Mucosa of stomach (tissue), 1 donor: ENCODE measurements around the gene CCND1.

Experiments
- H3K27me3 ChIP-seq: one replicate; pipeline ENCODE4 v1.7.0; 2013; ENCODE audit warnings: mild to moderate bottlenecking, low read length; ENCODE audit not compliant: control insufficient read depth, insufficient read depth
- H3K36me3 ChIP-seq: one replicate; pipeline ENCODE4 v1.7.0; 2013; ENCODE audit warnings: low read length; ENCODE audit not compliant: control insufficient read depth, insufficient read depth
- H3K4me1 ChIP-seq: one replicate; pipeline ENCODE4 v1.7.0; 2013; ENCODE audit warnings: mild to moderate bottlenecking, low read length; ENCODE audit not compliant: control insufficient read depth, insufficient read depth
- H3K4me3 ChIP-seq: one replicate; pipeline ENCODE4 v1.7.0; 2013; ENCODE audit warnings: low read length
- H3K9ac ChIP-seq: one replicate; pipeline ENCODE4 v1.7.0; 2013; ENCODE audit warnings: mild to moderate bottlenecking, low read length, moderate library complexity
- H3K9me3 ChIP-seq: one replicate; pipeline ENCODE4 v1.7.0; 2013; ENCODE audit warnings: mild to moderate bottlenecking, low read length, moderate library complexity; ENCODE audit not compliant: control insufficient read depth
- donor health status: Pancreatic carcinoma.

Gene CCND1

DNA sequence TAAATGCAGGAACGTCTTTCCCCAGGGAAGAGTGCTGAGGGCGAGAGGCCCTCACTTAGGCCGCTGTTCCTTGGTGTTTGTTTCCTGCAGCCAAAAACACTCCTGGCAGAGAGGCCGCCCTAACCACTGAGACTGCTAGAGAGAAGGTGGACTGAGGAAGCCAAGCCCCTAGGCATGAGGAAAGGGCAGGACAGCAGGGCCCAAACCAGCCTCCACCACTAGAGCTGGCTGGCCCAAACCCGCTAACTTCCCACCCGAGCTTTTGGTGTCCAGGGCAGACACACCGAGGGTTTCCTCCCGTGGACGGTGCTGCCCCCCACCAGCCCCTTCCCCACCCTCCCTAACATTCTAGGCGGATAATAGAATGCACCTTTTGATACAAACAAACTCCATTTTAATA, 56.9 kb downstream of the CCND1 start:
- Histone ChIP-seq H3K27me3 (peaks cover 29% of the 10 kb centered on the region), H3K9ac (no peak overlapping the region), H3K36me3 (no peaks in the 10 kb centered on the region), H3K4me3 (no peak overlapping the region), H3K4me1 (peaks cover 6% of the 10 kb centered on the region), H3K9me3 (no peaks in the 10 kb centered on the region)

DNA sequence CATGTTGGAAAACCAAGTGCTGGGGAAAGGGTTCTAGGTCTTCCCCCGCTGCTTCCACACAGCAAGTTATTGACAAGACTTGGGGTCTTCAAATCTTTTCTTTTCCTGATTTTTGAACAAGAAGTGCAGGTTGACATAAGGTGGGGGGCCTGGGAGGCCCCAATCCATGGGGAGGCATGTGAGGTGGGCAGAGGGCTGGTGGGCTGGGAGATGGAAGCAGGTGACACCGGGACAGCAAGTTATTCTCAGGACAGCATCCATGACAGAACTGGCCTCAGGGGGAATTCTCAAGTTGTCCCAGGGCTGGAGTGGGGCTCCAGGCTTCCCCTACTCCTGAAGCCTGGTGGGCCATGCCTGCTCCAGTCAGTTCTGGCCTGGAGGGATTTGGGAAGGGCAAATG, 57.4 kb downstream of the CCND1 start:
- Histone ChIP-seq H3K4me1 (peaks cover 6% of the 10 kb centered on the region), H3K4me3 (no peak overlapping the region), H3K36me3 (no peaks in the 10 kb centered on the region), H3K9me3 (no peaks in the 10 kb centered on the region), H3K27me3 (peaks cover 34% of the 10 kb centered on the region), H3K9ac (no peak overlapping the region)

DNA sequence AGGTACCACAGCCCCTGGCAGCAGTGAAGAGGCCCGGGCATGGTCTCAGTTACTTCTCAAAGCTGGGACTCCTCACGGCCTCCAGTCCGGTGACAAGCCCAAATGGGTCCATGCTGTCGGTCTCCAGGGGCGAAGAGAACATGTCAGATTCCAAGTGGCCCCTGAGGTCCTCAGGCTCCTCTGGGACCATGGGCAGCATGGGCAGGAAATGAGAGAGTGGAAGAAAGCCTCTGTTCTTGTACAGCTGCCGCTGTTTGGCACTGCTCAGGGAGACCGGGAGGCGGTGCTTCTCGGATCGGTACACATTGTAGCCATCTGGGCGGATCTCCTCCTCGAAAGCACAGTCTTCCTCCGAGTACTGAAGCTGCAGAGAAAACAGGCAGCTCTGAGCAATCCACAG, 58.3 kb downstream of the CCND1 start:
- no peaks in the 10 kb centered on the region for H3K9me3 ChIP-seq
- peaks cover 8% of the 10 kb centered on the region for H3K4me1 ChIP-seq
- peaks cover 42% of the 10 kb centered on the region for H3K27me3 ChIP-seq
- no peak overlapping the region for H3K9ac ChIP-seq
- H3K4me3 ChIP-seq, result no peak overlapping the region
- no peaks in the 10 kb centered on the region for H3K36me3 ChIP-seq

DNA sequence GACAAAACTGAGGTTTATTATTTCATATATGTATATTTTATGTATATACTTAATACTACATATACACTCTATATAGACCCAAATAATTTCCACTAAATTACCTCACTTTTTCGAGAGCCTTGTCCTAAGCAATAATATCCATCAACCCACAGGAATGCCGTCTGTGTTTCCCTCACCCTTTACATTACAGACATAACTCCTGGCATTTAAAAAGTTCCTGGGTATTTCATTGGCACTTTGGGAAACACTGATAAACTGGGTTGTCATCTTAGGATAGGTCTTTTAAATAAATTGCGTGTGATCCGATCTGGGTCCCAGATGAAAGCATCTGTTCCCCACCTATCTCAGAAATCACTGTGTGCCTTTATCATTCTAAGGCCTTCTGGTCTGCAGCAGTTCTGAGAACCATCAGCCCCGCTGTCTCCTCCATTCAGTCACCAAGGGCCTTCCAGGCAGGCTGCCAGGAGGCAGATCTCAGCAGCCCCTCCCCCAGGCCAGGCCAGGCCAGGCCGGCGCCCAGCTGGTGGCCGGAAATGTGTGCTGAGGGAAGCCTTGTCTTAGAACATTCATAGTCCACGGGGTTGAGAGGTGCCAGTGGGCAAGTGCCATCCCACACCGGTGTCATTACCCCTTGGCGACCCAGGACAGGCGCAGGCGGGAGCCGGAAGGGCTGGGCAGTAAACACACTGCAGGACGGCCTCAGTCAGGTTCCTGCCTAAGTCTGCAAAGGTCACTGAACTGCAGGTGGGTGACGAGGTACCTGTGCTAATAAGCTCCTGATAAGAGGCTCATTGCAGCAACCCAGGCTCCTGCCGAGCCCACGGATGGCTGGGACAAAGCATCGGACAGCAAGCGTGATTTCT, 59.6 kb downstream of the CCND1 start:
- Histone ChIP-seq H3K27me3 (peaks cover 50% of the 10 kb centered on the region), H3K4me3 (no peak overlapping the region), H3K36me3 (no peaks in the 10 kb centered on the region), H3K9me3 (no peaks in the 10 kb centered on the region), H3K9ac (no peak overlapping the region), H3K4me1 (peaks cover 11% of the 10 kb centered on the region)

DNA sequence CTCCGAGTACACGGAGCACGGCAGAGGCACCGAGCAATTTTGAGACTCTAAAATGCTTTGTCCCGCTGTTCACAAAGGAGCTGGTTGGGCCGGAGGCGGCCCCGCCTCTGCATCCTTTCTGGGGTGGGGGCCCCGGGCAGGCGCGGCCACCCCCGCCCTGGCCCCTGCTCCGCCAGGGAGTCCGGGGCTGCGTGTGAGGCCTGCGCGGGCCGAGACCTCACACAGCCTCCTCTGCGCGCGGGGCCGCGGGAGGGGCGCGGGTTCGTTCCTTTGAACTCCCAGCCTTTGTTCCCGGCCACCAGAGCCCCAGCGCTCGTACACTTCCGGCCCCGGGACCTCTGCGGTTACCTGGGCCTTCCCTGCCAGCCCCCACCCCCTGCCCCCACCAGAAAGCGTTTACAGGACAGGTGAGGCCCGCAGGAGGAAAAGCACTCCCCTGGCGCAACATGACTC, 61.3 kb downstream of the CCND1 start:
- peaks cover 11% of the 10 kb centered on the region for H3K4me1 ChIP-seq
- no peaks in the 10 kb centered on the region for H3K9me3 ChIP-seq
- H3K27me3 ChIP-seq, result peaks cover 67% of the 10 kb centered on the region
- H3K36me3 ChIP-seq, result no peaks in the 10 kb centered on the region
- H3K4me3 ChIP-seq, result no peak overlapping the region
- H3K9ac ChIP-seq, result no peak overlapping the region

DNA sequence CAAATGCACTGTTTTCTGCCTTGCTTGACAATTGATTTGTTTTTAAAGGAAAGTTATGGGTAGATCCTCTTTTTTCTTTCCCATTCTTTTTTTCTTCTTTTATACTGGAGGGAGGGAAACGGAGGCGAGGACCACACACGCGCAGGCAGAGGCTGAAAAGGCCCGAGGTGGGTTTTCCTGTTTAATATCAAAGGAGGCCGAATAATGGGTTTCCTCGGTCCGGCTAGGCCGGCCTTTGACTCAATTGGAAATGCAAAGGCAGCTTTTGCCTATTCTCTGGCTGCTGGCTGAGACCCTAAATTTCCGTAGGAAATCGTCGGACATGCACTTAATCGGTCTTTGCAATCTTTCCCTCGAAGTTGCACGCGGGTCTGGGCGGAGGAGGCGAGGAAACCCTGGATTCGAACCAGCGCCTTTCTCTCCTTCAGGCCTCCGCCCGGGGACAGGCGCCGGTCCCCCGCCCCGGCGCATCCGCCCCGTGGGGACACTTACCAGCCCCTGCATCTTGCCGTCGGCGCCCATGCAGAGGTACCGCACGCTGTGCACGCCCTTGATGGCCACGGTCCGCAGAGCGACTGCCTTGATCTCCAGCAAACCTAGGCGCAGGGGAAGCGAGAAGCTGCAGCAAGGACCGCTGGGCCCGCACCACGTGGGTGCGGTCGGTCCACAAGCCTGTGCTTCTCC, 62.0 kb downstream of the CCND1 start:
- Histone ChIP-seq H3K27me3 (peaks cover 67% of the 10 kb centered on the region), H3K4me3 (no peak overlapping the region), H3K4me1 (peaks cover 11% of the 10 kb centered on the region), H3K9me3 (no peaks in the 10 kb centered on the region), H3K9ac (no peak overlapping the region), H3K36me3 (no peaks in the 10 kb centered on the region)

DNA sequence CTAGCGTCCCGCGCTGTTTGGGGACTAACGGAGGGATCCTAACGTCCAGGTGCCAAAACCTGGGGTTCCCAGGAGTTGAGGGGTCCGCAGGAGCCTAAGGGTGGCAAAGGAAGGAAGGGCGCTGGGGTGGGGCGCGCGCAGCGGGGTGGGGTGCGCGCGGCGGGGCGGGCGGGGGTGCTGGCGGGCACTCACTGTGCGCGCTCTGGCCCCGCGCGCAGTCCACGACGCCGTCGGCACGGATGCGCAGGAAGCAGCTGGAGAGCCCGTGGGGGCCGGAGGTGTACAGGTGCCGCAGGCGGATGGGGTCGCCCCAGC, 62.5 kb downstream of the CCND1 start:
- H3K4me1 ChIP-seq, result peaks cover 11% of the 10 kb centered on the region
- no peaks in the 10 kb centered on the region for H3K36me3 ChIP-seq
- H3K9me3 ChIP-seq, result no peaks in the 10 kb centered on the region
- H3K27me3 ChIP-seq, result peaks cover 67% of the 10 kb centered on the region
- H3K9ac ChIP-seq, result no peak overlapping the region
- H3K4me3 ChIP-seq, result no peak overlapping the region
